ENCODE data around the gene SNAPC4.

- TF ChIP-seq CTCF (conservative IDR thresholded peaks at IDR 0.05 in 1 of 2, IDR thresholded peaks at IDR 0.05 in 1 of 2; ENCODE audit: low read depth in 1 of 2, low read length in 2 of 2) (no peak), EZH2 (IDR thresholded peaks at IDR 0.05; ENCODE audit: low read length, missing control alignments) (no peak)
Observed at GRCh38 chr9:136437839-136438547, 38.0 kb upstream of the SNAPC4 start.
